ENCODE data around the gene YWHAQ.
"Not testable (repeated sequence)": the region's sequence is repeated elsewhere in the genome, so short reads cannot be mapped to it uniquely, and the experiment has no call there.

The YWHAQ gene

GRCh38 chr2:9631878-9632700 lies 1.3 kb upstream of the YWHAQ start:
- no peak for DNase-seq (ENCODE audit: low read depth)

DNA sequence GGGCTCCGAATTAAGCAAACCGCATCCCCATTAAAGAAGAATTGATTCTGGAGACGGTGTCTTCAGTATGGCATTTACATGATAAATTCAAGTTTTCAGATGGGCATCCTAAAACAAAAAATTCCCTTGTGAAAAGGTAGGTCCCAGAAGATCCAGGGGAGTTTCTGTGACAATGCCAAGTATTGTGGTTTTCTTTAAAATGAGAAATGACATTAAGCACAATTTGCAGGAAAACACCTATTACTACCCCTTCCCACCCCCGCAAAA lies 689 bp upstream of the YWHAQ start:
- no peak for DNase-seq (ENCODE audit: low read depth)

DNA sequence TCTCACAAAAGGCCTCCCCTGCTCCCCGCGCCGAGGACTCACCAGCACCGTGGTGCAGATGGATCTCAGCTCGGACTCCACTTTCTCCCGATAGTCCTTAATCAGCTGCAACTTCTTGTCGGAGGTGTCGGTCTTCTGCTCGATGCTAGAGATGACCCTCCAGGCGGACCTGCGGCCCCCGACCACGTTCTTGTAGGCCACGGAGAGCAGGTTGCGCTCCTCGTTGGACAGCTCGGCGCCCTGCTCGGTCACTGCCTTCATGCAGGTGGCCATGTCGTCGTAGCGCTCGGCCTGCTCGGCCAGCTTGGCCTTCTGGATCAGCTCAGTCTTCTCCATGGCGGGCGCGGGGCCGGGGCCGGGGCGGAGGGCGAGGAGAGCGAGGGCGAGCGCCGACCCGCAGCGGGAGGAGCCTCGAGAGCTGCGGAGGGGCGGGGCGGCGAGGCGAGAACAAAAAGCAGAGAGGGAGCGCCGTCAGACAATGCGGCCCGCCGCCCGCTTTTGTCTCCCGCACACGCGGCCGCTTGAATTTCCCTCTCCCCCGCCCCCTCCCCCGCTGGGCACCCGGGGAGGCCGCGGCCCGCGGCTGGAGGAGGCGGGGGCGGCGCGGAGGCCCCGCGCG lies 571 bp downstream of the YWHAQ start:
- DNase-seq (ENCODE audit: low read depth): peak; percentile 69

GRCh38 chr2:9629222-9630116 lies 1.3 kb downstream of the YWHAQ start:
- peak; percentile 23 for DNase-seq (ENCODE audit: low read depth)

DNA sequence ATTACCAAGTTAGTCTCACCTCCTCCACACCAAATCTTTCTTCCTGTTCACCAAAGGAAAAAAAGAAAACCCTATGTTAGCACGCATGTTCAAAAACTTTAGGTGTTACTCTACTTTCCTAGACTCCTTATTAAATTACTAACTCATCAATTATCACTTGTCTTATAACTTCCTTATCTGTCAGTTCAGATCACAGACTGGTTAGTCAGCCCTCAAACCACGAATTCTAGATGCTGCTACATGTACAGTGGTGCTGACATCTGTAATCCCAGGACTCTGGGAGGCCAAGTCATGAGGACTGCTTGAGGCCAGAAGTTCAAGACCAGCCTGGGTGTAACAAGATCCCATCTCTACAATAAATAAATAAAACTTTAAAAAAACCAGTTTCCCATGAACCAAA lies 3.5 kb downstream of the YWHAQ start:
- no peak for DNase-seq (ENCODE audit: low read depth)

DNA sequence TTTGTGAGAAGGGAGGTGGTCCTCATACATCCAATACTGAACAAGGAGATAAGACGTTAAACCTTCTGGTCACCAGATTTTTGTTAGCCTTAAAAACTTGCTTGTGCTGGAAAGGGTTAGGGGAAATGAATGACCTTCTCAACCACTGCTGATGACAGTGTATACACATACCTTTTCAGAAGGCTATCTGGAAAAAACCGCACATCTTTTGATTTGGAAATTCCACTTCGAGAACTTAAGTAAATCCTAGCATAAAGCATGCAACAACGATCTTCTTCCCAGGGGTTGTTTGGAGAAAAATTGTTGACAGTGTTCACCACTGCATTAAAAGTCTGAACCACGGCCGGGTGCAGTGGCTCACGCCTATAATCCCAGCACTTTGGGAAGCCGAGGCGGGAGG lies 7.6 kb downstream of the YWHAQ start:
- DNase-seq (ENCODE audit: low read depth): no peak

GRCh38 chr2:9621655-9622054 lies 9.1 kb downstream of the YWHAQ start:
- not testable (repeated sequence) for DNase-seq (ENCODE audit: low read depth)

GRCh38 chr2:9618410-9618809 lies 12.4 kb downstream of the YWHAQ start:
- peak; percentile 7 for DNase-seq (ENCODE audit: low read depth)

- no peak for DNase-seq (ENCODE audit: low read depth)
These were observed 13.0 kb downstream of the YWHAQ start for GRCh38 chr2:9617749-9618148.

GRCh38 chr2:9617296-9617695 lies 13.5 kb downstream of the YWHAQ start:
- no peak for DNase-seq (ENCODE audit: low read depth)

DNA sequence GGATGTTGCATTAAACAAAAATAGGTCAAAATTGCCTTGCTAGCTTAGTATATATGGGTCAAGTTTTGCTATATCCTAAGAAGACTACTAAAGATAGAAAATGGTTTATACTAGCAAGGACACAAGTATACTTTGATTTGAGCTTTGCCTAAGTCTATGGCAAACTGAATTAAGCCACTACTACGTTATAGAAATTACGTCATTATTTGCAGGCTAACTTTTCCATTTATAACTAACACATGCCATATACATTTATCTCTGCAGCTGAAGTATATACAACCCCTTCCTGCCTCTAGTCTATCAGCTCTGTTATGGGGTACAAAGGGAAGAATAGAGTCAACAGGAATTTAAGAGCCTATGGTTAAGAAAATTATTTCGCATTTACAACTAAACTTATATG lies 16.2 kb downstream of the YWHAQ start:
- DNase-seq (ENCODE audit: low read depth): no peak

GRCh38 chr2:9613291-9613690 lies 17.5 kb downstream of the YWHAQ start:
- no peak for DNase-seq (ENCODE audit: low read depth)

DNA sequence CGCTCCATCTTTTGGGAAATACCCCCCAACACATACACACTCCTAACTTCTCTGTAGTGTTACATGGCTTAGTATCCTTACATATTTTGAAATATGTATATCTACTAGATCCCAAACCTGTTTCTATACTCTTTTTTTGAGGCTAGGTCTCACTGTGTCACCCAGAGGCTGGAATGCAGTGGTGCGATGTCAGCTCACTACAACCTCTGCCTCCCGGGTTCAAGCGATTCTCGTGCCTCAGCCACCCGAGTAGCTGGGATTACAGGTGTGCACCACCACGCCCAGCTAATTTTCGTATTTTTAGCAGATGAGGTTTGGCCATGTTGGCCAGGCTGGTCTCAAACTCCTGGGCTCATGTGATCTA lies 19.3 kb downstream of the YWHAQ start:
- not testable (repeated sequence) for DNase-seq (ENCODE audit: low read depth)

DNA sequence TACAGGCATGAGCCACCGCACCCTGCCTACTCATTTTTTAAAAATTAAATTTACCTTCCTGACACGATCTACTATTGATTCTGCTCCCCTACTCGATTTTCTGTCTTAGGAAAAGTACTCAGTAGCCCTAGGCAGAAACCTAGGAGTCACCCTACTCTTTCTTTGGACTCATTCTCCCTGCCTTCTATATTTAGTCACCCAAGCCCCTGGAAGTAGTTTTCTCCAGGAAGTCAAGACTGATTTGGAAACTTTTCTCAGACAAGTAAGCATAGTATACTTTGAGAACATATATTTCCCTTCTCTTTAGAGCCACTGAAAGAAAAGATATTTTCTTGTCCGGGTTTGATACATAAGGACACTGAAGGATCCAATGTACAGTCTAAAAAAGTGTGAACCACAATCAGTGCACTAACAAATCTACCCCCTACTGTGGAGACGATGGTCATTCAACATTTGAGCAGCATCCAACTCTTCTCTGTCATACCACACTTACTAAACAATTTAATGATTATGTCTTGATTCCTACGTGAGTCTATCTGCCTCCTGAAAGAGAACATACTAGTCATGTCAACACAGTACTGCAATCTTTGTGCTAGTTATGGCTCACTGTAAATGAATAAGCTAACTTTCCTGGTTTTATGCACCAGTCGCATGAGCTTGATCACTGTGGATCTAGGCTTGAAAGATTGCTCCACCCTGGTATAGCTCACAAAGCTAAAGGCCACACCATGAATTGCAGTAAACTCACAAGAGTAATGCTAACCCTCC lies 19.8 kb downstream of the YWHAQ start:
- no peak for DNase-seq (ENCODE audit: low read depth)

DNA sequence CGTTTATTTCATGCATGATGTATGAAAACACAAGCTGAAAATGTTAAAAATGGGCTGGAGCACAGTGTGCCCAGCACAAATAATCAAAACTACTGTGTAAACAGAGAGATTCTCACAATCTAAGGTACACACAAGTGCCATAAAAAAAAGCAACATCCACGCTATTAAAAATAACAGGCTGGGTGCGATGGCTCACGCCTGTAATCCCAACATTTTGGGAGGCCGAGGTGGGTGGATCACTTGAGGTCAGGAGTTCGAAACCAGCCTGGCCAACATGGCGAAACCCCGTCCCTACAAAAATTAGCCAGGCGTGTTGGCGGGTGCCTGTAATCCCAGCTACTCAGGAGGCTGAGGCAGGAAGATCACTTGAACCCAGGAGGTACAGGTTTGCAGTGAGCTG lies 22.3 kb downstream of the YWHAQ start:
- not testable (repeated sequence) for DNase-seq (ENCODE audit: low read depth)

GRCh38 chr2:9602412-9602811 lies 28.4 kb downstream of the YWHAQ start:
- DNase-seq (ENCODE audit: low read depth): no peak

- no peak for DNase-seq (ENCODE audit: low read depth)
These were observed 29.4 kb downstream of the YWHAQ start for GRCh38 chr2:9601397-9601796.

GRCh38 chr2:9599430-9599829 lies 31.4 kb downstream of the YWHAQ start:
- no peak for DNase-seq (ENCODE audit: low read depth)

GRCh38 chr2:9596621-9597311 lies 34.0 kb downstream of the YWHAQ start:
- DNase-seq (ENCODE audit: low read depth): no peak

DNA sequence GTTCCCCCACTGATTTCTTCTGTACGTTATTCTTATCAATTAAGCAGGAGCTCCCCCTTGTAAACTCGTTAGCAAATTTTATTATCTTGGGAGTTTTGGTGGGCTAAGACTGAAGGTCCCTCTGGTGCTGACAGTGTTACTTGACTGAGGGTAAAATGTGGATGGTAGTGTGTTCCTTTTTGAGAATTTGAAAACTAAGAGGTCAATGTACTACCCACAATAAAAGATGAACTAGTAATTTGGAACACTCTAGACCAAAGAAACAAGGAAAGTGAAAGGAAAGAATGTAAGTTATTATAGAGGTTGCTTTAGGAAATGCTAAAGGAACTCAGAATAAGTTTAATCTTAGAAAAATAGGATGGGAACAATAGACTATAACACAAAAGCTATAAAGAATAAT lies 35.1 kb downstream of the YWHAQ start:
- DNase-seq (ENCODE audit: low read depth): no peak

GRCh38 chr2:9595256-9595655 lies 35.5 kb downstream of the YWHAQ start:
- not testable (repeated sequence) for DNase-seq (ENCODE audit: low read depth)
